Measurements from ENCODE around the gene ODF4. TPM values are rescaled to one million over a fixed set of nuclear protein-coding genes. Genes with fewer than 3 reads are reported as not detected.
A peak's percentile ranks its signal among the peaks of the same experiment; 100 is the strongest.

Gene ODF4
- total and polyA plus RNA-seq, 2 of the 4 experiments (the other 2 are of a cell fraction), result not detected

DNA sequence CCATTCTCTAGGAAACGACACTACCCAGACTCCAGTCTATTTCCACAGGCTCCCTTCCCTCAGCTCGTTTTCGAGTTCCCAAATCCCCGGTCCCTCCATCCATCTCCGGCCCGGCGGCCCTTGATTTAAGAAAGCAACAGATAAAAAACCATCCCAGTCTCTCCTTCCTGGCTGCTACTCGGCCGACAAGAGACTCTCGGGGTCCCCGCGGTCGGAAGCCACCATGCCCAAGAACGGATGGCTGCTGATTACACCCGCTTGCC lies 43.2 kb downstream of the ODF4 start:
- TF ChIP-seq, protein P1, sequence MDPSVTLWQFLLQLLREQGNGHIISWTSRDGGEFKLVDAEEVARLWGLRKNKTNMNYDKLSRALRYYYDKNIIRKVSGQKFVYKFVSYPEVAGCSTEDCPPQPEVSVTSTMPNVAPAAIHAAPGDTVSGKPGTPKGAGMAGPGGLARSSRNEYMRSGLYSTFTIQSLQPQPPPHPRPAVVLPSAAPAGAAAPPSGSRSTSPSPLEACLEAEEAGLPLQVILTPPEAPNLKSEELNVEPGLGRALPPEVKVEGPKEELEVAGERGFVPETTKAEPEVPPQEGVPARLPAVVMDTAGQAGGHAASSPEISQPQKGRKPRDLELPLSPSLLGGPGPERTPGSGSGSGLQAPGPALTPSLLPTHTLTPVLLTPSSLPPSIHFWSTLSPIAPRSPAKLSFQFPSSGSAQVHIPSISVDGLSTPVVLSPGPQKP (IDR thresholded peaks at IDR 0.05; ENCODE audit: borderline replicate concordance, low read depth, low read length), result no peak
- TF ChIP-seq CHD1 (IDR thresholded peaks at IDR 0.05; ENCODE audit: low read depth, low read length) (peak; percentile 85; the same call in 1 of the 2 replicates), SMC3 (IDR thresholded peaks at IDR 0.05; ENCODE audit: low read depth, low read length) (no peak), POLR2A (IDR thresholded peaks at IDR 0.05; ENCODE audit: low read depth, low read length) (no peak), RCOR1 (IDR thresholded peaks at IDR 0.05; ENCODE audit: insufficient replicate concordance, low read length) (no peak), NFE2L2 (IDR thresholded peaks at IDR 0.05; ENCODE audit: low read depth, low read length) (no peak)
- H3K4me3 ChIP-seq (ENCODE audit: insufficient read depth, low read depth, low read length), result peak overlapping the region; percentile 98
- peaks cover 4% of the 10 kb centered on the region for H3K9me1 ChIP-seq (ENCODE audit: insufficient read depth, low read length)
- H3K23ac ChIP-seq (ENCODE audit: low read depth, low read length), result peak overlapping the region; percentile 61
- H4K91ac ChIP-seq (ENCODE audit: insufficient read depth, low read depth, low read length), result peak overlapping the region; percentile 51
- no peak overlapping the region for H2BK20ac ChIP-seq (ENCODE audit: low read depth, low read length)
- H2BK15ac ChIP-seq (ENCODE audit: low read depth, low read length), result no peak overlapping the region
- CTCF ChIA-PET, result no interaction called here
- peaks cover 24% of the 10 kb centered on the region for H3K36me3 ChIP-seq (ENCODE audit: control insufficient read depth, insufficient read depth, low read length)
- peak overlapping the region; percentile 51 for H3K14ac ChIP-seq (replicated peaks; ENCODE audit: low read depth, low read length)
- peak overlapping the region; percentile 5 for H4K5ac ChIP-seq (ENCODE audit: low read depth, low read length)
- peaks cover 35% of the 10 kb centered on the region for H4K20me1 ChIP-seq (ENCODE audit: insufficient read depth, low read length)
- H3K27me3 ChIP-seq (ENCODE audit: control insufficient read depth, insufficient read depth, low read length), result no peaks in the 10 kb centered on the region
- H2BK5ac ChIP-seq (ENCODE audit: low read depth, low read length, poor library complexity, severe bottlenecking), result peak overlapping the region; percentile 63
- BruUV-seq (replicated peaks), result no TSS peak
- H3K4me2 ChIP-seq (ENCODE audit: low read depth, low read length), result peak overlapping the region; percentile 96
- dilution Hi-C loops (cut with HindIII; ENCODE audit: low sequenced_read_pairs, unreplicated experiment), result no loop called here
- peak overlapping the region; percentile 65 for H3K27ac ChIP-seq (ENCODE audit: insufficient read depth, low read length)
- peaks cover 2 to 32% of the 10 kb centered on the region in 2 experiments; a peak in 3 of 4 replicates for H3K79me1 ChIP-seq (ENCODE audit: low read depth in 1 of 2, low read length in 2 of 2)
- H3K18ac ChIP-seq (ENCODE audit: low read depth, low read length), result no peak overlapping the region
- peak overlapping the region; percentile 53 to 83; a peak in 3 of 4 replicates for H4K8ac ChIP-seq (ENCODE audit: low read depth in 2 of 2, low read length in 2 of 2)
- H2BK120ac ChIP-seq (ENCODE audit: low read depth, low read length), result no peak overlapping the region
- H2AK5ac ChIP-seq (ENCODE audit: low read depth, low read length), result peak overlapping the region; percentile 66
- H2AFZ ChIP-seq (replicated peaks; ENCODE audit: low read length, poor library complexity), result peak overlapping the region; percentile 98
- peak overlapping the region; percentile 94 for H3K56ac ChIP-seq (ENCODE audit: extremely low read depth, insufficient read depth, low read length)
- peaks cover 14% of the 10 kb centered on the region for H3K4me1 ChIP-seq (ENCODE audit: control insufficient read depth, insufficient read depth, low read length)
- H3K9me3 ChIP-seq (ENCODE audit: control insufficient read depth, insufficient read depth, low read length), result no peaks in the 10 kb centered on the region
- peak overlapping the region; percentile 67 for H3K4ac ChIP-seq (ENCODE audit: low read depth, low read length)
- POLR2A ChIA-PET (ENCODE audit: unreplicated experiment), result interaction anchor here (0.5 kb wide), 1 partner anchor 49 kb away, joined by 4 read pairs; no protein-coding TSS in a partner anchor
- DNase-seq (no peak), ATAC-seq (ENCODE audit: low read depth) (no peak)
- peak overlapping the region; percentile 96 for H3K9ac ChIP-seq (ENCODE audit: low read depth, low read length)
- intact Hi-C loops (cut with micrococcal nuclease), result loop anchor here (1.0 to 10.0 kb wide), 4 partner anchors 53 to 402 kb away; no protein-coding TSS in a partner anchor
- H2AK9ac ChIP-seq (replicated peaks; ENCODE audit: low read depth, low read length, poor library complexity), result peak overlapping the region; percentile 95
- in situ Hi-C loops (cut with MboI; ENCODE audit: low sequenced_read_pairs), result no loop called here
- 2% methylated on average over 13 of the region's 15 CpGs; no CpG with 5 or more reads in 1 of the 2 experiments for WGBS, 2 experiments (ENCODE audit: extremely low coverage in 2 of 2, insufficient read length in 1 of 2)
